Gastrocnemius medialis (tissue), 4 donors: ENCODE data around the gene LRRC75A. TPM values are rescaled to one million over a fixed set of nuclear protein-coding genes. Genes with fewer than 3 reads are reported as not detected.

ENCODE experiments used
- ATAC-seq, 2 donors: fragments of 150-250 bp; one replicate each; pipeline ENCODE4 v1.9.1; 2016
- DNase-seq, 2 donors: peaks; one replicate each; pipeline ENCODE4 v3.0.0-alpha.2; 2019
- H3K27ac ChIP-seq, 4 donors: fragments of 200-600 bp; sonication (generic); 1 replicate in 1 of 4; 2 replicates in 3 of 4; pipeline ENCODE4 v1.5.1; 2016 to 2018; ENCODE audit warnings: mild to moderate bottlenecking in 2 of 4, moderate library complexity in 1 of 4
- H3K27me3 ChIP-seq, 3 donors: fragments of 200-600 bp; sonication (generic) in 2 of 3; 1 replicate in 1 of 3; 2 replicates in 2 of 3; pipeline versions ENCODE4 v1.5.1 to v1.6.0; 2016 to 2019; ENCODE audit warnings: mild to moderate bottlenecking in 1 of 3, moderate library complexity in 1 of 3
- H3K36me3 ChIP-seq, 2 donors: fragments of 200-600 bp; sonication (generic) in 1 of 2; one replicate each; pipeline ENCODE4 v1.5.1; 2017 to 2018
- H3K4me1 ChIP-seq, 2 donors: fragments of 200-600 bp; sonication (generic) in 1 of 2; one replicate each; pipeline ENCODE4 v1.5.1; 2016 to 2017; ENCODE audit warnings: mild to moderate bottlenecking in 2 of 2
- H3K4me3 ChIP-seq, 4 donors: fragments of 200-600 bp; sonication (generic) in 3 of 4; 1 replicate in 1 of 4; 2 replicates in 3 of 4; pipeline ENCODE4 v1.5.1; 2016 to 2019; ENCODE audit warnings: mild to moderate bottlenecking in 2 of 4
- H3K9me3 ChIP-seq, 3 donors: fragments of 200-600 bp; sonication (generic) in 2 of 3; 1 replicate in 1 of 3; 2 replicates in 2 of 3; pipeline ENCODE4 v1.5.1; 2016 to 2019
- CTCF ChIP-seq, 5 experiments: fragments of 450-650 bp in 3 of 5; fragments of 200-600 bp in 2 of 5; sonication (generic) in 2 of 5; IDR thresholded peaks in 4 of 5; conservative IDR thresholded peaks in 1 of 5; 1 replicate in 4 of 5; 2 replicates in 1 of 5; pipeline ENCODE4 v1.5.1; 2016 to 2019; ENCODE audit warnings: antibody characterized with exemption in 5 of 5, mild to moderate bottlenecking in 3 of 5, moderate library complexity in 3 of 5
- POLR2A ChIP-seq, 2 donors: fragments of 450-650 bp; IDR thresholded peaks; one replicate each; pipeline ENCODE4 v1.6.1; 2017; ENCODE audit warnings: antibody characterized with exemption in 2 of 2, mild to moderate bottlenecking in 2 of 2, moderate library complexity in 2 of 2
- in situ Hi-C, 4 donors: fragments of 200-750 bp; cut with MboI; loops; one replicate each; pipeline versions ENCODE4 v1.15.0 to v1.8.0; 2017; ENCODE audit warnings: low sequenced_read_pairs in 4 of 4
- intact Hi-C: fragments of 100-400 bp; cut with DNase I; formaldehyde crosslinking; loops from one replicate; pipeline ENCODE4 v1.15.1; 2023; ENCODE audit warnings: low total_unique reads
- total RNA-seq, 4 donors: library from RNA; depleted of rRNA; stranded (reverse); fragments of >200 nt; gene quantifications; one replicate each; pipeline versions ENCODE4 v1.1.0 to v1.2.3, GENCODE V29; 2016

Gene LRRC75A
- total RNA-seq, 4 donors from 2014 or later, result 0.34 to 0.80 TPM; not detected in 2

- H3K27me3 ChIP-seq, result no peaks in the 10 kb centered on the region
- H3K4me1 ChIP-seq, result peaks cover 18 to 22% of the 10 kb centered on the region in 2 donors
- TF ChIP-seq CTCF (IDR thresholded peaks at IDR 0.05 in 4 of 5, conservative IDR thresholded peaks at IDR 0.05 in 1 of 5) (no peak), POLR2A (IDR thresholded peaks at IDR 0.05) (no peak)
- no peak overlapping the region for H3K27ac ChIP-seq
- no peak overlapping the region for H3K4me3 ChIP-seq
- intact Hi-C loops (no loop called here), in situ Hi-C loops (no loop called here)
- DNase-seq (no peak), ATAC-seq (no peak)
- no peaks in the 10 kb centered on the region for H3K9me3 ChIP-seq
- no peaks in the 10 kb centered on the region for H3K36me3 ChIP-seq
These were observed 8.9 kb downstream of the LRRC75A start for GRCh38 chr17:16483021-16483645.

- intact Hi-C loops, result no loop called here
- H3K27ac ChIP-seq, result no peak overlapping the region
- no peak for TF ChIP-seq POLR2A (IDR thresholded peaks at IDR 0.05)
- TF ChIP-seq CTCF (IDR thresholded peaks at IDR 0.05 in 4 of 5, conservative IDR thresholded peaks at IDR 0.05 in 1 of 5), result no peak
- H3K9me3 ChIP-seq, result no peaks in the 10 kb centered on the region
- H3K4me3 ChIP-seq, result no peak overlapping the region
- H3K27me3 ChIP-seq, result no peaks in the 10 kb centered on the region
- in situ Hi-C loops, result no loop called here
- no peak for ATAC-seq
- H3K36me3 ChIP-seq, result no peaks in the 10 kb centered on the region
- H3K4me1 ChIP-seq, result peaks cover 16 to 17% of the 10 kb centered on the region in 2 donors
- no peak for DNase-seq
These were observed 9.7 kb downstream of the LRRC75A start for GRCh38 chr17:16482253-16482652.

GRCh38 chr17:16480995-16481394 lies 11.0 kb downstream of the LRRC75A start:
- Histone ChIP-seq H3K4me1 (peaks cover 4% of the 10 kb centered on the region in 2 donors), H3K4me3 (no peak overlapping the region), H3K27me3 (no peaks in the 10 kb centered on the region), H3K27ac (no peak overlapping the region), H3K36me3 (no peaks in the 10 kb centered on the region), H3K9me3 (no peaks in the 10 kb centered on the region)
- no peak for TF ChIP-seq CTCF (IDR thresholded peaks at IDR 0.05 in 4 of 5, conservative IDR thresholded peaks at IDR 0.05 in 1 of 5)
- no peak for TF ChIP-seq POLR2A (IDR thresholded peaks at IDR 0.05)
- intact Hi-C loops (no loop called here), in situ Hi-C loops (no loop called here)
- ATAC-seq (no peak), DNase-seq (no peak)

- Histone ChIP-seq H3K9me3 (no peaks in the 10 kb centered on the region), H3K36me3 (no peaks in the 10 kb centered on the region), H3K4me1 (no peaks in the 10 kb centered on the region), H3K4me3 (no peak overlapping the region), H3K27me3 (no peaks in the 10 kb centered on the region), H3K27ac (no peak overlapping the region)
- TF ChIP-seq POLR2A (IDR thresholded peaks at IDR 0.05) (no peak), CTCF (IDR thresholded peaks at IDR 0.05 in 4 of 5, conservative IDR thresholded peaks at IDR 0.05 in 1 of 5) (no peak)
- ATAC-seq, result no peak
- in situ Hi-C loops (no loop called here), intact Hi-C loops (no loop called here)
- DNase-seq, result no peak
These were observed 12.7 kb downstream of the LRRC75A start for GRCh38 chr17:16479264-16479663.

GRCh38 chr17:16478649-16479048 lies 13.3 kb downstream of the LRRC75A start:
- H3K36me3 ChIP-seq, result no peaks in the 10 kb centered on the region
- no peaks in the 10 kb centered on the region for H3K9me3 ChIP-seq
- DNase-seq (no peak), ATAC-seq (no peak)
- in situ Hi-C loops (no loop called here), intact Hi-C loops (no loop called here)
- TF ChIP-seq POLR2A (IDR thresholded peaks at IDR 0.05), result no peak
- TF ChIP-seq CTCF (IDR thresholded peaks at IDR 0.05 in 4 of 5, conservative IDR thresholded peaks at IDR 0.05 in 1 of 5), result no peak
- no peaks in the 10 kb centered on the region for H3K4me1 ChIP-seq
- H3K27me3 ChIP-seq, result no peaks in the 10 kb centered on the region
- no peak overlapping the region for H3K27ac ChIP-seq
- H3K4me3 ChIP-seq, result no peak overlapping the region
